SK-N-MC (cell line): ENCODE data around the gene SKOR1.
A peak's percentile ranks its signal among the peaks of the same experiment; 100 is the strongest.

Experiments used
- DNase-seq: peaks from one replicate; pipeline ENCODE4 v3.0.0-alpha.2; 2011; ENCODE audit warnings: low read depth, low spot score
- H3K27ac ChIP-seq: fragments of 200-600 bp; sonication (generic); 2 replicates; pipeline ENCODE4 v1.5.1; 2016; ENCODE audit warnings: mixed run types
- H3K36me3 ChIP-seq: fragments of 200-600 bp; sonication (generic); 2 replicates; pipeline ENCODE4 v1.6.1; 2017; ENCODE audit warnings: antibody characterized with exemption, low read length, mixed read lengths; ENCODE audit not compliant: insufficient read depth
- H3K4me3 ChIP-seq: fragments of 200-600 bp; sonication (generic); 2 replicates; pipeline ENCODE4 v1.5.1; 2016
- H3K9ac ChIP-seq: fragments of 200-600 bp; sonication (generic); 2 replicates; pipeline ENCODE4 v1.8.0; 2017; ENCODE audit warnings: mixed run types, mixed read lengths; ENCODE audit not compliant: insufficient read length
- H3K9me3 ChIP-seq: fragments of 200-600 bp; sonication (generic); 2 replicates; pipeline ENCODE4 v1.6.1; 2017; ENCODE audit warnings: low read depth, mild to moderate bottlenecking, antibody characterized with exemption, low read length, moderate library complexity, mixed read lengths
- EZH2 ChIP-seq: fragments of 200-600 bp; sonication (generic); IDR thresholded peaks from one replicate; pipeline ENCODE4 v1.6.1; 2017; ENCODE audit warnings: antibody characterized with exemption
- FOXP2 ChIP-seq: optimal IDR thresholded peaks from 2 replicates; pipeline ENCODE3; 2011; ENCODE audit warnings: mild to moderate bottlenecking, moderate library complexity; ENCODE audit not compliant: insufficient read depth; ENCODE audit errors: extremely low read length, control extremely low read depth
- POLR2AphosphoS5 ChIP-seq: IDR thresholded peaks from 2 replicates; pipeline ENCODE4 v1.6.1; 2012; ENCODE audit warnings: mild to moderate bottlenecking, low read depth, low read length, borderline replicate concordance

Gene SKOR1

DNA sequence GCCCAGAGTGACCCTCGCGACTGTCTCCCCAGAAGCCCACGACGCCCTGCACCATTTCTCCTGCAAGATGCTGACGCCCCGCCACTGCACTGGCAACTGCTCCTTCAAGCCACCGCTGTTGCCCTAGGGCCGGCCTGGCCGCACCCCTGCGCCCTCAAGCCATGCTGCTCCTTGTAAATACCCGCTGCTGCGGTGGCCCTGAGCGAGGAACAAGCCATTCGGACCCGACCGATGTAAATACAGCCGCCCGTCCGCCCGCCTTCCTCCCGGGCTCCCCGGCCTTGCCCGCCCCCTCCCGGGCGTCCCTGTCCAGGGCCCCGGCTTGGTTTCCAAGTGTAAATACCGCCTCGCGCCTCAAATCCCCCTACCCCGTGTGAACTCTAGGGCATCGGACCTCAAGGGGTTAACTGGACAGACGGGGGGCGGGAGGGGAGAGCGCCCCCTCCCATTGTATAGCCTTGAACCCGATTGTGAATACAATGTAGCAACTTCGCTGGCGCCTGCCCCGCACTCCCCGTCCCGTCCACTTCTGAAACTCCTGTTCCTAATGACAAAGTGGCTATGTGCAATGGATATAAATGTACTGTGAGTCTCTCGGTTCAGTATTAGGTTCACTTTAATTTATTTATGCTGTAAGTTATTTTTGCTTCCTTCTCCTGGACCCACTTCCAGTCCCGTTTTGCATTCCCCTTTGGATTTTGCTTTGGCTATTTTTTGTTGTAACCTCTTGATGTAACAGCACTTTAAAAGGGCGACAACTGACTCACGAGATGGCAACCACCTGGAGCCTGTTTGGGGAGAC, 8.6 kb downstream of the SKOR1 start:
- H3K9me3 ChIP-seq, result no peaks in the 10 kb centered on the region
- no peak overlapping the region for H3K27ac ChIP-seq
- no peak for DNase-seq
- TF ChIP-seq POLR2AphosphoS5 (no peak), FOXP2 (no peak), EZH2 (no peak)
- H3K9ac ChIP-seq, result no peak overlapping the region
- H3K4me3 ChIP-seq, result peak overlapping the region; percentile 77
- H3K36me3 ChIP-seq, result no peaks in the 10 kb centered on the region

DNA sequence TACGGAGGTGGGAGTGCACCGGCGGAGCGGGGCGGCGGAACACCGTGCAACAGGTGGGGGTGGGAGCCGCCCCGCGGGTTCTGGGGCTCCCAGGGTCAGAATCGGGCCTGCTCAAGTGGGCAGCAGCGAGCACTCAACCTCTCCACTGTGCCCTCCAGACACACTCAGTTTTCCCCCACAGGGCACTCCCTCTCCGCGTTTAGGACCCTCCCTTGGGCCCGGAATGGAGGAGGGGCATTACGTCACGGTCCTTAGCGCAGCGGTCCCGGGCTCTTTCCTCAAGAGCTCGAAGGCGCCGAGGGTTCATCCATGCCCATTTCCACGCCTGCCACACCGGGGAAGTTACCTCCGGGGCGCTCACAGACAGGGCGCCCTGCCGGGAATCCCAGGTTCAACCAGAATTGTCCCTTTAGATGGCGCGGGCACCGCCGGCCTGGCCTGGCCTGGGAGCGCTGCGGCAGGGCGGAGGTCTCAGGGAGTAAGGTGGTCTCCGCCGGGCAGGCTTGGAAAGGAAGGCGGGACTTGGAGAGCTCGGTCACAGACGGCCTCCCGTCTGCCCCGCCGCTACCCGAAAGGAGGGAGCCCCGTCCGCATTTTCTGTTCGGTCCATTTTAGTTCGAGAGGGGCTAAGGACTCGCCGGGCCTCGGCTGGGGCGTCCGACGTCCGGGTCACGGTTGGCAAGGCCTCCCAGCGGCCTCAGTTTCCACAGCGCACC, 9.4 kb downstream of the SKOR1 start:
- H3K9ac ChIP-seq, result no peak overlapping the region
- no peaks in the 10 kb centered on the region for H3K36me3 ChIP-seq
- no peak overlapping the region for H3K27ac ChIP-seq
- DNase-seq, result no peak
- no peaks in the 10 kb centered on the region for H3K9me3 ChIP-seq
- peak overlapping the region; percentile 77 for H3K4me3 ChIP-seq
- TF ChIP-seq FOXP2, result no peak
- no peak for TF ChIP-seq POLR2AphosphoS5
- no peak for TF ChIP-seq EZH2

GRCh38 chr15:67835297-67836133, 10.2 kb downstream of the SKOR1 start:
- no peaks in the 10 kb centered on the region for H3K36me3 ChIP-seq
- H3K4me3 ChIP-seq, result peak overlapping the region; percentile 77
- peak overlapping the region; percentile 9 for H3K9ac ChIP-seq
- H3K9me3 ChIP-seq, result no peaks in the 10 kb centered on the region
- no peak overlapping the region for H3K27ac ChIP-seq
- TF ChIP-seq POLR2AphosphoS5, result no peak
- TF ChIP-seq EZH2, result peak; percentile 20
- no peak for DNase-seq

DNA sequence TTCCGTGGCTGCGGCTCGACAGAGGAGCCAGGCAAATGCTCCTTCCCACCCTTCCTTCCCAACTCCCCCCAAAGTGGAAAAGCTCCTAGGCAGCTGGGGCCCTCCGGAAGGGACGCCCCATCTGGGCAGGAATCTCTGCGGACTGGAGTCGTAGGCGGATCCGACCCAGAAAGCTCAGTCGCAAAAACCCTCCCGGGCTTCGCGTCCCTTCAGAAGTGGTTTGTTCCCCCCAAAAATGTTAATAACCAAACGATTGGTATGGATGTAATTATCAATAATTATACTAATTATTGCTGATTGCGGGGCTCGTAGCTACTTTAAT, 10.8 kb downstream of the SKOR1 start:
- Histone ChIP-seq H3K36me3 (no peaks in the 10 kb centered on the region), H3K9ac (peak overlapping the region; percentile 9), H3K9me3 (no peaks in the 10 kb centered on the region), H3K4me3 (peak overlapping the region; percentile 77), H3K27ac (no peak overlapping the region)
- no peak for DNase-seq
- TF ChIP-seq EZH2 (no peak), POLR2AphosphoS5 (no peak), FOXP2 (no peak)

DNA sequence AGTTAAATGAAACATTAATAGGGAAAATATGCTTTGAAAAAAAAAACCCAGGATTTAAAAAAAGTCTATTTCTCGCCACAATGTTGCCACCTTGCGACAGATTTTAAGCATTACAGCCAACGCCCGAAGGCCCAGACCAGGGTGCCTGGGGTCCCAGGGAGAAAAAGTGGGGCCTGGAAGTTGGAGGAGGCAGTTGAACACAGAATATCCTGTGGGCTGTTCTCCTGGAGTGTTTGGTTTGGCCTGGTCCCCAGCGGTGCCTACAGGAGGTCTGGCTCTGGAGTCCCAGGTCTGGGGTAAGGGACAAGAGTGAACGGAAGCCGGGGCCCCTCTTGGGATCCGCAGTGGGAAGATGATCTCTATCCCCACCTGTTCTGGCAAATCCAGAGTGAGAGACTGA, 11.2 kb downstream of the SKOR1 start:
- Histone ChIP-seq H3K36me3 (no peaks in the 10 kb centered on the region), H3K9ac (no peak overlapping the region), H3K27ac (no peak overlapping the region), H3K4me3 (peak overlapping the region; percentile 77), H3K9me3 (no peaks in the 10 kb centered on the region)
- DNase-seq, result no peak
- TF ChIP-seq FOXP2, result no peak
- TF ChIP-seq POLR2AphosphoS5, result no peak
- no peak for TF ChIP-seq EZH2

GRCh38 chr15:67836955-67837354, 11.6 kb downstream of the SKOR1 start:
- no peak overlapping the region for H3K9ac ChIP-seq
- no peak for TF ChIP-seq FOXP2
- no peaks in the 10 kb centered on the region for H3K36me3 ChIP-seq
- H3K27ac ChIP-seq, result no peak overlapping the region
- H3K4me3 ChIP-seq, result no peak overlapping the region
- no peak for DNase-seq
- no peaks in the 10 kb centered on the region for H3K9me3 ChIP-seq

- DNase-seq, result no peak
- Histone ChIP-seq H3K9ac (no peak overlapping the region), H3K4me3 (peak overlapping the region; percentile 92; the same call in 1 of the 2 replicates), H3K27ac (no peak overlapping the region), H3K9me3 (no peaks in the 10 kb centered on the region), H3K36me3 (no peaks in the 10 kb centered on the region)
- no peak for TF ChIP-seq FOXP2
- no peak for TF ChIP-seq POLR2AphosphoS5
- TF ChIP-seq EZH2, result no peak
These were observed 13.6 kb downstream of the SKOR1 start for GRCh38 chr15:67838789-67839332.

- peak; percentile 32 for DNase-seq
- no peak for TF ChIP-seq EZH2
- Histone ChIP-seq H3K27ac (peak overlapping the region; percentile 89; the same call in 1 of the 2 replicates), H3K9ac (peak overlapping the region; percentile 82), H3K9me3 (no peaks in the 10 kb centered on the region), H3K36me3 (no peaks in the 10 kb centered on the region), H3K4me3 (peak overlapping the region; percentile 92)
These were observed 14.2 kb downstream of the SKOR1 start for GRCh38 chr15:67839499-67839928.
